ENCODE results near the gene NFIC.

DNA sequence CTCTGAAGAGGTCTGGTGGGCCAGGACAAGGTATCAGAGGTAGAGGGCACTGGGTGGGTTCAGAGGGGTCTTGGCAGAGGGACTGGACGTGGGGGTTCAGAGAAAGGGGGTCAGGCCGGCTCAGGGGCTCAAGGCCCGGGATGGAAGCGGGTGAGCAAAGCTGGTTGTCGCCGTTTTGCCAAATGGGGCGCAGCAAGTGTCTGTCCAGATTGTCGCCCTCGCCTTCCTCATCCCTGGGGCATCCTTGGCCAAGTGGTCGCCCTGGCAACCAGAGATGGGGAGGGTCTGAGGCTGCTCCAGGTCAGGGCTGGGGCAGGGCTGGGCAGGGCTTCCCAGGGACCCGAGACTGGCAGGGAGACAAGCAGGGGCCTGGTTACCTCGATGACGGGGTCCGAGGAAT is 127.3 kb downstream of the NFIC start:
- TF ChIP-seq, protein P1, sequence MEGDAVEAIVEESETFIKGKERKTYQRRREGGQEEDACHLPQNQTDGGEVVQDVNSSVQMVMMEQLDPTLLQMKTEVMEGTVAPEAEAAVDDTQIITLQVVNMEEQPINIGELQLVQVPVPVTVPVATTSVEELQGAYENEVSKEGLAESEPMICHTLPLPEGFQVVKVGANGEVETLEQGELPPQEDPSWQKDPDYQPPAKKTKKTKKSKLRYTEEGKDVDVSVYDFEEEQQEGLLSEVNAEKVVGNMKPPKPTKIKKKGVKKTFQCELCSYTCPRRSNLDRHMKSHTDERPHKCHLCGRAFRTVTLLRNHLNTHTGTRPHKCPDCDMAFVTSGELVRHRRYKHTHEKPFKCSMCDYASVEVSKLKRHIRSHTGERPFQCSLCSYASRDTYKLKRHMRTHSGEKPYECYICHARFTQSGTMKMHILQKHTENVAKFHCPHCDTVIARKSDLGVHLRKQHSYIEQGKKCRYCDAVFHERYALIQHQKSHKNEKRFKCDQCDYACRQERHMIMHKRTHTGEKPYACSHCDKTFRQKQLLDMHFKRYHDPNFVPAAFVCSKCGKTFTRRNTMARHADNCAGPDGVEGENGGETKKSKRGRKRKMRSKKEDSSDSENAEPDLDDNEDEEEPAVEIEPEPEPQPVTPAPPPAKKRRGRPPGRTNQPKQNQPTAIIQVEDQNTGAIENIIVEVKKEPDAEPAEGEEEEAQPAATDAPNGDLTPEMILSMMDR (IDR thresholded peaks at IDR 0.05; ENCODE audit: low read length), result no peak
- TF ChIP-seq EZH2 (IDR thresholded peaks at IDR 0.05; ENCODE audit: borderline replicate concordance, low read length), result no peak

All from OCI-LY1 (cell line).